GM19099 (cell line): ENCODE results near the gene SLC66A2.

Experiments used
- POLR2A ChIP-seq: IDR thresholded peaks from 3 replicates; pipeline ENCODE4 v1.6.1; 2011; ENCODE audit warnings: low read depth; ENCODE audit not compliant: insufficient read length; ENCODE audit errors: extremely low read depth

Gene SLC66A2

GRCh38 chr18:79951545-79952455 lies at the start of gene SLC66A2:
TSS of gene SLC66A2 (minus strand) at chr18:79951653. CDS start at chr18:79950926, 727 bp downstream.
- peak; percentile 67 for TF ChIP-seq POLR2A

- no peak for TF ChIP-seq POLR2A
Measured at GRCh38 chr18:80000877-80001276, 49.4 kb upstream of the SLC66A2 start.

GRCh38 chr18:79991494-79991893 lies 40.0 kb upstream of the SLC66A2 start:
- no peak for TF ChIP-seq POLR2A

- no peak for TF ChIP-seq POLR2A
Measured at GRCh38 chr18:79989195-79989497, 37.7 kb upstream of the SLC66A2 start.

- TF ChIP-seq POLR2A, result peak; percentile 95
Measured at GRCh38 chr18:79988451-79989194, 37.2 kb upstream of the SLC66A2 start, which contains the start of gene TXNL4A. TSS of gene TXNL4A (minus strand) at chr18:79988563. CDS start at chr18:79988392, 171 bp downstream.

GRCh38 chr18:79988071-79988450 lies 36.6 kb upstream of the SLC66A2 start:
- no peak for TF ChIP-seq POLR2A

GRCh38 chr18:79987566-79987965 lies 36.1 kb upstream of the SLC66A2 start:
- no peak for TF ChIP-seq POLR2A

- TF ChIP-seq POLR2A, result no peak
Measured at GRCh38 chr18:79986726-79987125, 35.3 kb upstream of the SLC66A2 start.

- TF ChIP-seq POLR2A, result no peak
Measured at GRCh38 chr18:79985172-79985571, 33.7 kb upstream of the SLC66A2 start.

- TF ChIP-seq POLR2A, result no peak
Measured at GRCh38 chr18:79983793-79984192, 32.3 kb upstream of the SLC66A2 start.

- TF ChIP-seq POLR2A, result no peak
Measured at GRCh38 chr18:79983253-79983652, 31.8 kb upstream of the SLC66A2 start.

- TF ChIP-seq POLR2A, result no peak
Measured at GRCh38 chr18:79982736-79983135, 31.3 kb upstream of the SLC66A2 start.

GRCh38 chr18:79980585-79980984 lies 29.1 kb upstream of the SLC66A2 start:
- TF ChIP-seq POLR2A, result no peak

- TF ChIP-seq POLR2A, result no peak
Measured at GRCh38 chr18:79979843-79980242, 28.4 kb upstream of the SLC66A2 start.

- no peak for TF ChIP-seq POLR2A
Measured at GRCh38 chr18:79975985-79976680, 24.7 kb upstream of the SLC66A2 start.
